Measurements from ENCODE around the gene DES. TPM values are rescaled to one million over a fixed set of nuclear protein-coding genes. Genes with fewer than 3 reads are reported as not detected.

Gene DES
- total RNA-seq, 1 donor from 2014 or later, result not detected

- Mint-ChIP-seq H3K36me3 (ENCODE audit: low read depth) (no peaks in the 10 kb centered on the region), H3K9me3 (no peaks in the 10 kb centered on the region), H3K27ac (no peak overlapping the region), H3K27me3 (peaks cover 28% of the 10 kb centered on the region), H3K4me3 (no peak overlapping the region), H3K4me1 (no peaks in the 10 kb centered on the region)
- no peak for DNase-seq
- intact Hi-C loops (cut with micrococcal nuclease), result no loop called here
Measured at GRCh38 chr2:219430633-219431615, 12.7 kb downstream of the DES start.

GRCh38 chr2:219433666-219434467 is 15.7 kb downstream of the DES start:
- no peak overlapping the region for H3K4me3 Mint-ChIP-seq
- peak; percentile 72 for DNase-seq
- H3K9me3 Mint-ChIP-seq, result no peaks in the 10 kb centered on the region
- peaks cover 30% of the 10 kb centered on the region for H3K27me3 Mint-ChIP-seq
- intact Hi-C loops (cut with micrococcal nuclease), result loop anchor here (1.0 kb wide), 1 partner anchor 31 kb away; no protein-coding TSS in a partner anchor
- H3K27ac Mint-ChIP-seq, result no peak overlapping the region
- H3K4me1 Mint-ChIP-seq, result no peaks in the 10 kb centered on the region
- H3K36me3 Mint-ChIP-seq (ENCODE audit: low read depth), result no peaks in the 10 kb centered on the region

GRCh38 chr2:219434468-219434717 is 16.2 kb downstream of the DES start:
- Mint-ChIP-seq H3K27ac (no peak overlapping the region), H3K4me3 (no peak overlapping the region), H3K27me3 (peaks cover 28% of the 10 kb centered on the region), H3K4me1 (no peaks in the 10 kb centered on the region), H3K9me3 (no peaks in the 10 kb centered on the region), H3K36me3 (ENCODE audit: low read depth) (no peaks in the 10 kb centered on the region)
- DNase-seq, result no peak
- intact Hi-C loops (cut with micrococcal nuclease), result loop anchor here (1.0 kb wide), 1 partner anchor 31 kb away; no protein-coding TSS in a partner anchor

GRCh38 chr2:219434718-219435525 is 16.7 kb downstream of the DES start, which contains the start of gene SPEG:
Gene SPEG, plus strand, starts transcription at chr2:219434843. Its CDS starts 135 bp downstream, at chr2:219434978.
- H3K4me3 Mint-ChIP-seq, result no peak within 1 kb of the TSS
- H3K9me3 Mint-ChIP-seq, result no peaks in the 10 kb centered on the region
- H3K36me3 Mint-ChIP-seq (ENCODE audit: low read depth), result no peaks in the 10 kb centered on the region
- intact Hi-C loops (cut with micrococcal nuclease), result loop anchor here (1.0 kb wide), 1 partner anchor 32 kb away; no protein-coding TSS in a partner anchor
- no peaks in the 10 kb centered on the region for H3K4me1 Mint-ChIP-seq
- peaks cover 32% of the 10 kb centered on the region for H3K27me3 Mint-ChIP-seq
- no peak for DNase-seq
- H3K27ac Mint-ChIP-seq, result no peak within 1 kb of the TSS

GRCh38 chr2:219435701-219436100 is 17.5 kb downstream of the DES start:
- no peak overlapping the region for H3K4me3 Mint-ChIP-seq
- intact Hi-C loops (cut with micrococcal nuclease), result no loop called here
- H3K9me3 Mint-ChIP-seq, result no peaks in the 10 kb centered on the region
- no peaks in the 10 kb centered on the region for H3K4me1 Mint-ChIP-seq
- peaks cover 36% of the 10 kb centered on the region for H3K27me3 Mint-ChIP-seq
- no peak for DNase-seq
- H3K36me3 Mint-ChIP-seq (ENCODE audit: low read depth), result no peaks in the 10 kb centered on the region
- H3K27ac Mint-ChIP-seq, result no peak overlapping the region

GRCh38 chr2:219436491-219436890 is 18.3 kb downstream of the DES start:
- H3K4me1 Mint-ChIP-seq, result peaks cover 6% of the 10 kb centered on the region
- no peaks in the 10 kb centered on the region for H3K9me3 Mint-ChIP-seq
- H3K27ac Mint-ChIP-seq, result no peak overlapping the region
- intact Hi-C loops (cut with micrococcal nuclease), result no loop called here
- H3K27me3 Mint-ChIP-seq, result peaks cover 44% of the 10 kb centered on the region
- H3K36me3 Mint-ChIP-seq (ENCODE audit: low read depth), result no peaks in the 10 kb centered on the region
- DNase-seq, result no peak
- no peak overlapping the region for H3K4me3 Mint-ChIP-seq

- Mint-ChIP-seq H3K27ac (no peak overlapping the region), H3K4me3 (no peak overlapping the region), H3K9me3 (no peaks in the 10 kb centered on the region), H3K36me3 (ENCODE audit: low read depth) (no peaks in the 10 kb centered on the region), H3K27me3 (peaks cover 45% of the 10 kb centered on the region), H3K4me1 (peaks cover 7% of the 10 kb centered on the region)
- intact Hi-C loops (cut with micrococcal nuclease), result no loop called here
- DNase-seq, result no peak
Measured at GRCh38 chr2:219437141-219437540, 19.0 kb downstream of the DES start.

- H3K27ac Mint-ChIP-seq, result no peak overlapping the region
- H3K9me3 Mint-ChIP-seq, result no peaks in the 10 kb centered on the region
- H3K4me1 Mint-ChIP-seq, result peaks cover 12% of the 10 kb centered on the region
- no peaks in the 10 kb centered on the region for H3K36me3 Mint-ChIP-seq (ENCODE audit: low read depth)
- H3K4me3 Mint-ChIP-seq, result no peak overlapping the region
- DNase-seq, result no peak
- H3K27me3 Mint-ChIP-seq, result peaks cover 49% of the 10 kb centered on the region
- intact Hi-C loops (cut with micrococcal nuclease), result no loop called here
Measured at GRCh38 chr2:219437690-219438206, 19.6 kb downstream of the DES start.

GRCh38 chr2:219438453-219438852 is 20.3 kb downstream of the DES start:
- peaks cover 14% of the 10 kb centered on the region for H3K4me1 Mint-ChIP-seq
- DNase-seq, result no peak

GRCh38 chr2:219439506-219439905 is 21.3 kb downstream of the DES start:
- peaks cover 14% of the 10 kb centered on the region for H3K4me1 Mint-ChIP-seq
- no peaks in the 10 kb centered on the region for H3K36me3 Mint-ChIP-seq (ENCODE audit: low read depth)
- no peak overlapping the region for H3K4me3 Mint-ChIP-seq
- intact Hi-C loops (cut with micrococcal nuclease), result no loop called here
- H3K9me3 Mint-ChIP-seq, result no peaks in the 10 kb centered on the region
- H3K27me3 Mint-ChIP-seq, result peaks cover 48% of the 10 kb centered on the region
- DNase-seq, result no peak
- no peak overlapping the region for H3K27ac Mint-ChIP-seq

More at GRCh38 chr2:219438453-219438852, 20.3 kb downstream of the DES start:
- Mint-ChIP-seq H3K9me3 (no peaks in the 10 kb centered on the region), H3K4me3 (no peak overlapping the region), H3K27ac (no peak overlapping the region), H3K27me3 (peaks cover 50% of the 10 kb centered on the region), H3K36me3 (ENCODE audit: low read depth) (no peaks in the 10 kb centered on the region)
- intact Hi-C loops (cut with micrococcal nuclease), result no loop called here

- intact Hi-C loops (cut with micrococcal nuclease), result no loop called here
Measured at GRCh38 chr2:219440388-219441256, 22.4 kb downstream of the DES start.

GRCh38 chr2:219441451-219442255 is 23.5 kb downstream of the DES start:
- peak overlapping the region; percentile 78 for H3K4me3 Mint-ChIP-seq
- peak overlapping the region; percentile 61 for H3K27ac Mint-ChIP-seq
- H3K9me3 Mint-ChIP-seq, result no peaks in the 10 kb centered on the region
- H3K27me3 Mint-ChIP-seq, result peaks cover 39% of the 10 kb centered on the region
- intact Hi-C loops (cut with micrococcal nuclease), result no loop called here
- DNase-seq, result peak; percentile 77
- H3K36me3 Mint-ChIP-seq (ENCODE audit: low read depth), result no peaks in the 10 kb centered on the region
- H3K4me1 Mint-ChIP-seq, result peaks cover 14% of the 10 kb centered on the region

More at GRCh38 chr2:219440388-219441256, 22.4 kb downstream of the DES start:
- DNase-seq, result no peak
- peaks cover 43% of the 10 kb centered on the region for H3K27me3 Mint-ChIP-seq
- peaks cover 14% of the 10 kb centered on the region for H3K4me1 Mint-ChIP-seq
- no peak overlapping the region for H3K27ac Mint-ChIP-seq
- H3K9me3 Mint-ChIP-seq, result no peaks in the 10 kb centered on the region
- peak overlapping the region; percentile 78 for H3K4me3 Mint-ChIP-seq
- H3K36me3 Mint-ChIP-seq (ENCODE audit: low read depth), result no peaks in the 10 kb centered on the region
